HEK293 (cell line): ENCODE measurements around the gene NUCB2.

Experiments used
- CTCF ChIA-PET: fragments of 350-600 bp; formaldehyde crosslinking; extraction: SDS; loops from one replicate; lab custom pipeline; 2021; ENCODE audit warnings: antibody characterized with exemption; lab: Yijun Ruan, JAX
- POLR2A ChIA-PET: fragments of 300-600 bp; formaldehyde crosslinking; extraction: SDS; loops from one replicate; lab custom pipeline; 2020; ENCODE audit warnings: antibody characterized with exemption, inconsistent platforms; lab: Yijun Ruan, JAX
- H3K27ac ChIP-seq: fragments of 200-500 bp; sonication (Bioruptor generic); 2 replicates; pipeline ENCODE4 v1.5.1; 2014; ENCODE audit warnings: low read depth, low read length, control low read depth, inconsistent platforms; ENCODE audit errors: extremely low read depth
- H3K36me3 ChIP-seq, 2 experiments: fragments of 200-500 bp in 1 of 2; sonication (Bioruptor generic) in 1 of 2; 1 replicate in 1 of 2; 2 replicates in 1 of 2; pipeline ENCODE4 v1.5.1; 2014 to 2017; ENCODE audit warnings: inconsistent platforms in 2 of 2, low read length in 2 of 2; ENCODE audit not compliant: control insufficient read depth in 2 of 2, insufficient read depth in 1 of 2
- H3K4me1 ChIP-seq: fragments of 200-500 bp; sonication (Bioruptor generic); 2 replicates; pipeline ENCODE4 v1.5.1; 2014; ENCODE audit warnings: mild to moderate bottlenecking, low read length, inconsistent platforms; ENCODE audit not compliant: control insufficient read depth, insufficient read depth
- H3K4me3 ChIP-seq: 2 replicates; pipeline ENCODE4 v1.5.1; 2011; ENCODE audit warnings: low read depth, mild to moderate bottlenecking, control low read depth, low read length, moderate library complexity
- H3K9me3 ChIP-seq: fragments of 200-500 bp; sonication (Bioruptor generic); 2 replicates; pipeline ENCODE4 v1.5.1; 2014; ENCODE audit warnings: low read depth, low read length, inconsistent platforms; ENCODE audit not compliant: control insufficient read depth, insufficient read depth
- AEBP2 ChIP-seq: fragments of 450-650 bp; formaldehyde crosslinking; IDR thresholded peaks from 2 replicates; pipeline ENCODE4 v1.5.1; 2016; ENCODE audit warnings: missing biosample characterization, missing genetic modification characterization, borderline replicate concordance
- BCL11A ChIP-seq: fragments of 450-650 bp; formaldehyde crosslinking; IDR thresholded peaks from 2 replicates; pipeline ENCODE4 v1.5.1; 2016; ENCODE audit warnings: low read depth, missing biosample characterization, missing genetic modification characterization
- EGR2 ChIP-seq: fragments of 450-650 bp; formaldehyde crosslinking; IDR thresholded peaks from 2 replicates; pipeline ENCODE4 v1.5.1; 2016; ENCODE audit warnings: low read depth, missing biosample characterization, missing genetic modification characterization
- FEZF1 ChIP-seq: fragments of 450-650 bp; formaldehyde crosslinking; IDR thresholded peaks from 2 replicates; pipeline ENCODE4 v1.5.1; 2016; ENCODE audit warnings: missing biosample characterization, missing genetic modification characterization
- HIC1 ChIP-seq: fragments of 450-650 bp; formaldehyde crosslinking; IDR thresholded peaks from 2 replicates; pipeline ENCODE4 v1.5.1; 2016; ENCODE audit warnings: missing biosample characterization, missing genetic modification characterization
- INSM2 ChIP-seq: fragments of 450-650 bp; formaldehyde crosslinking; IDR thresholded peaks from 2 replicates; pipeline ENCODE4 v1.5.1; 2016; ENCODE audit warnings: missing biosample characterization, missing genetic modification characterization
- PRDM1 ChIP-seq: fragments of 450-650 bp; formaldehyde crosslinking; IDR thresholded peaks from 2 replicates; pipeline ENCODE4; 2016; ENCODE audit warnings: missing biosample characterization, missing genetic modification characterization
- SETDB1 ChIP-seq: IDR thresholded peaks from one replicate; pipeline ENCODE4 v1.6.1; 2017; ENCODE audit warnings: mild to moderate bottlenecking, low read length, moderate library complexity, mixed read lengths; ENCODE audit not compliant: insufficient read length
- ZBTB17 ChIP-seq: fragments of 450-650 bp; formaldehyde crosslinking; IDR thresholded peaks from 2 replicates; pipeline ENCODE4 v1.5.1; 2016; ENCODE audit warnings: missing biosample characterization, missing genetic modification characterization
- ZFP37 ChIP-seq: fragments of 450-650 bp; formaldehyde crosslinking; IDR thresholded peaks from 2 replicates; pipeline ENCODE4 v1.5.1; 2016; ENCODE audit warnings: missing biosample characterization, missing genetic modification characterization
- ZFP41 ChIP-seq: fragments of 450-650 bp; formaldehyde crosslinking; IDR thresholded peaks from 2 replicates; pipeline ENCODE4 v1.5.1; 2016; ENCODE audit warnings: missing biosample characterization, missing genetic modification characterization, borderline replicate concordance
- ZNF223 ChIP-seq: fragments of 450-650 bp; formaldehyde crosslinking; IDR thresholded peaks from 2 replicates; pipeline ENCODE4 v1.5.1; 2016; ENCODE audit warnings: missing biosample characterization, missing genetic modification characterization
- ZNF280D ChIP-seq: fragments of 450-650 bp; formaldehyde crosslinking; IDR thresholded peaks from 2 replicates; pipeline ENCODE4 v1.5.1; 2016; ENCODE audit warnings: missing biosample characterization, missing genetic modification characterization
- ZNF354C ChIP-seq: fragments of 450-650 bp; formaldehyde crosslinking; IDR thresholded peaks from 2 replicates; pipeline ENCODE4 v1.5.1; 2016; ENCODE audit warnings: missing biosample characterization, missing genetic modification characterization, low read depth, borderline replicate concordance
- ZNF48 ChIP-seq: fragments of 450-650 bp; formaldehyde crosslinking; IDR thresholded peaks from 2 replicates; pipeline ENCODE4 v1.5.1; 2016; ENCODE audit warnings: missing biosample characterization, missing genetic modification characterization
- ZNF544 ChIP-seq: fragments of 450-650 bp; formaldehyde crosslinking; IDR thresholded peaks from 2 replicates; pipeline ENCODE4 v1.5.0; 2017; ENCODE audit warnings: missing biosample characterization, missing genetic modification characterization
- ZNF548 ChIP-seq: fragments of 450-650 bp; formaldehyde crosslinking; IDR thresholded peaks from 2 replicates; pipeline ENCODE4 v1.5.1; 2016; ENCODE audit warnings: missing biosample characterization, missing genetic modification characterization
- ZNF660 ChIP-seq: fragments of 450-650 bp; IDR thresholded peaks from 2 replicates; pipeline ENCODE4 v1.5.1; 2018; ENCODE audit warnings: missing biosample characterization, mild to moderate bottlenecking, missing genetic modification characterization
- ZXDB ChIP-seq: fragments of 450-650 bp; formaldehyde crosslinking; IDR thresholded peaks from 2 replicates; pipeline ENCODE4 v1.5.1; 2016; ENCODE audit warnings: missing biosample characterization, missing genetic modification characterization

Gene NUCB2

GRCh38 chr11:17229481-17230152, 46.9 kb upstream of the NUCB2 start:
- POLR2A ChIA-PET: interaction anchor here (1.1 to 1.2 kb wide), 2 partner anchors 22 to 47 kb away, joined by 5 read pairs; partner anchors contain the start of genes NUCB2 and PIK3C2A
- Histone ChIP-seq H3K9me3 (no peaks in the 10 kb centered on the region), H3K36me3 (no peaks in the 10 kb centered on the region), H3K4me1 (no peaks in the 10 kb centered on the region), H3K27ac (no peak overlapping the region), H3K4me3 (no peak overlapping the region)
- CTCF ChIA-PET: interaction anchor here (0.6 to 2.5 kb wide), 32 partner anchors 9 to 386 kb away, joined by 3 to 25 read pairs (median 5); partner anchors contain the start of gene NUCB2
- no peak for TF ChIP-seq PRDM1 (tag by site-specific recombination)
- TF ChIP-seq ZNF548 (tag by site-specific recombination): no peak
- TF ChIP-seq AEBP2 (tag by site-specific recombination): no peak
- no peak for TF ChIP-seq ZNF280D (tag by site-specific recombination)
- TF ChIP-seq ZFP37 (tag by site-specific recombination): no peak
- no peak for TF ChIP-seq ZNF660 (tag by site-specific recombination)
- TF ChIP-seq ZNF544: no peak
- TF ChIP-seq ZNF48 (tag by site-specific recombination): no peak
- no peak for TF ChIP-seq ZFP41 (tag by site-specific recombination)
- TF ChIP-seq ZBTB17 (tag by site-specific recombination): no peak
- TF ChIP-seq FEZF1 (tag by site-specific recombination): no peak
- no peak for TF ChIP-seq BCL11A (tag by site-specific recombination)
- no peak for TF ChIP-seq ZNF354C (tag by site-specific recombination)
- TF ChIP-seq INSM2 (tag by site-specific recombination): no peak
- TF ChIP-seq HIC1: no peak
- TF ChIP-seq ZXDB (tag by site-specific recombination): no peak
- TF ChIP-seq SETDB1: no peak
- no peak for TF ChIP-seq ZNF223 (tag by site-specific recombination)
- TF ChIP-seq EGR2: no peak
